GM12873 (cell line): Measurements from ENCODE around the gene EHMT2.
A peak's percentile ranks its signal among the peaks of the same experiment; 100 is the strongest.

Experiments
- CTCF ChIP-seq: IDR thresholded peaks from 2 replicates; pipeline ENCODE4 v1.5.1; 2012; ENCODE audit warnings: low read depth, mild to moderate bottlenecking, moderate library complexity, low read length, control low read depth; ENCODE audit not compliant: insufficient read depth; ENCODE audit errors: missing control alignments

EHMT2 gene

GRCh38 chr6:31871046-31871659 is 26.3 kb downstream of the EHMT2 start:
- no peak for TF ChIP-seq CTCF

- TF ChIP-seq CTCF: peak; percentile 34
Measured at GRCh38 chr6:31870385-31870921, 27.0 kb downstream of the EHMT2 start.

- no peak for TF ChIP-seq CTCF
Measured at GRCh38 chr6:31869343-31869742, 28.2 kb downstream of the EHMT2 start.

- no peak for TF ChIP-seq CTCF
Measured at GRCh38 chr6:31865205-31866118, 32.0 kb downstream of the EHMT2 start.

GRCh38 chr6:31864818-31865204 is 32.7 kb downstream of the EHMT2 start:
- no peak for TF ChIP-seq CTCF

- TF ChIP-seq CTCF: no peak
Measured at GRCh38 chr6:31862344-31863235, 34.9 kb downstream of the EHMT2 start, which contains the start of gene NEU1. Gene NEU1, minus strand, starts transcription at chr6:31862821. Its CDS starts 45 bp downstream, at chr6:31862776.
